Activated CD4-positive, alpha-beta T cell treated with anti-CD3 and anti-CD28 coated beads for 1 hour (primary cell): ENCODE measurements around the gene GLRA3.
"Not testable (repeated sequence)": the region's sequence is repeated elsewhere in the genome, so short reads cannot be mapped to it uniquely, and the experiment has no call there.

Experiments used
- DNase-seq: peaks from one replicate; pipeline ENCODE4 v3.0.0-alpha.2; 2020

Gene GLRA3

DNA sequence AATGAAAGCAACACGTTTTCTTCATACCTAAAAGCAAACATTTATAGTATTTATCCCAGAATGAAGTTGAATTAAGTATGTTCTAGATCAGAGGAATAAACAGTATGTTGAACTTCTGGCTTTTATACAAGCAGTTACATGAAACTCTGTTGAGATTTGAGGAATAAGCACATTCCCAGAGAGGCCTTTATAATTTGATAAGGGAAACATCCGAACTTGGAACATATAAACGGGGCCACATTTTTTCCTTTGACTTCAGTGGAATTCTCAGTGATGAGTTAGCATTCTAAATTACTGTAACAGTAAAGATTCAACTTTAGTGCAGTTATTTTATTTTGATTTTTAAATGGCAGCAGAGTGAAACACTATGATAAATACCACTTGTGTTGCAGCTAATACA is 119.5 kb downstream of the GLRA3 start:
- DNase-seq: no peak

DNA sequence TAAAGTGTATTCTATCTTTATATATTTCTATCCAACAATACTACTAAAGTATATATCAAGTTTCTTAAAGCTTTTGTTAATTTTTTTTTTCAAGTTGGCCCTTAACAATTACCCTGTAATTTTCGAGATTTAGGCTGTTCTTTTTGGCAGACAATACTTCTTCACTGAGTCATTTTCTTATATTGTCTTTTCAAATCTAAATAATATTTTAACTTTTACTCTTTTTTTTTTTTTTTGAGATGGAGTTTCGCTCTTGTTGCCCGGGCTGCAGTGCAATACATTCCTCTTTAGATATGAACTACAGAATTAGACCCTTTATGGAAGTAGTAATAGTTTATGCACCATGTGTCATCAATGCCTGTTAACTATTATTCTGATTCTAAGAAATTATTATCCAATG is 120.7 kb downstream of the GLRA3 start:
- no peak for DNase-seq

DNA sequence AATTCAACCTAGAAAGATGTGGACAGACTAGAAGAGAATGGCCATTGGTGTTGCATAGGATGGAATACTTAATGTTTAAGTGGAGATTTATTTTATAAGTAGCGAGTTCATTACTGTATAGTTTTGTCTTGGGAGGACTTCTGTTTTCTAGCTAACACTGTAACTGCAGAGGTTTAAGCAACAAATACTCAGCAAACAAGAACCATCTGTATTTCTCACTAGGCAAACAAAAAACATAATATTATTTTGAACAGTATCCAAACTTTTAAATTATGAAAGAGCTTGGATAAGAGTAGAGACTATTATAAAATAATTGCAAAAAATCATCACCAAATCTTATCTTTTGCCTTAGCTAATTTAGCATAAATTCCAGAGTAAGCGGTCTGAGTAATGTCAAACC is 121.1 kb downstream of the GLRA3 start:
- DNase-seq: no peak

DNA sequence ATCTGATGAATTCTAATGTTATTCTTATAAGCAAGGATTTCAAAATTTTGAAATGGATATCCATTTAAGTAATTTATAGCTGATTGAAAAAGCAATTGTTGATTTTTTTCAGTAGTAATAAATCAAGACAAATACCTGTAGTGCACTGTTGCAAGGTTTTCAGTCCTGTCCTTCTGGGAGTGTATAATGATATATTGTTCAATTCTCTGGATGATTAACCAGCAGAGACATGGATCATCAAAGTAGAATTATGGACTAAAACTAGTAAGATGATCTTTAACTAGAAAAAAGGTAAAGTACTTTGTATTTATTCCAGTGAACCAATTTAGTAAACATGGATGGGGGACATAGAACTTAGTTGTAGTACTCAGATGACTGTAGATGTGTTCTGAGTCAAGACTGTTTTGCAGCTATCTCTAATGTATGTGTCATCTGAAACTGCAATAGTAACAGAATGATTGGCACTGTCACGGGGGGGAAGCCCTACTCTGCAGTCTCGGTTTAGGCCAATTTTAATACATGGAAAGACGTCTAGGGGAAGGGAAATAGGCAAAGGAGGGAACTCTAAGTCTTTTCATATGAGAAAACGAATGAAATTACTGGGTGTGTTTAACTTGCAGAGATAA is 121.9 kb downstream of the GLRA3 start:
- DNase-seq: no peak

DNA sequence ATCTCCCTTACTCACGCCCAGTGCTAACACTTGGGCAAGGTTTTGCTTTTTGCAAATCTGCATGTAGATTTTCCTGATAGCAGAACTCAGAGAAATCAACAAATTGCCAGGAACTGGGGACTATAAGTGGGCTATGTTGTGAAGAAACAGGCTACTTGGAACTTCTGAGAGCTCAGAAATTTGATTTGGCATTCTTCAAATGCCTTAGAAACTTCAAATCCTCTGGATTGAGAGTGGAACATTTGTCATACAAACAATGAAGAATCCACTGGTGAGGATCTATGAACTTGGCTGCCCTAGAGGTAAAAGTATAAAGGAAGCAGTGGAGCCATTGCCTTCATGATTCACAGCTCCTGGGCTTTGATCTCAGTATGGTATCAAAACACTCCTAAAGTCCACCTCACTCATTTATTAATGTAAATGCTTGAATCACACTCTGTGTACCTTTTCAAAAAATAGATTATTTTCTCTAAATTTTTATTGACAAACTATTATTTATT is 126.0 kb downstream of the GLRA3 start:
- no peak for DNase-seq

DNA sequence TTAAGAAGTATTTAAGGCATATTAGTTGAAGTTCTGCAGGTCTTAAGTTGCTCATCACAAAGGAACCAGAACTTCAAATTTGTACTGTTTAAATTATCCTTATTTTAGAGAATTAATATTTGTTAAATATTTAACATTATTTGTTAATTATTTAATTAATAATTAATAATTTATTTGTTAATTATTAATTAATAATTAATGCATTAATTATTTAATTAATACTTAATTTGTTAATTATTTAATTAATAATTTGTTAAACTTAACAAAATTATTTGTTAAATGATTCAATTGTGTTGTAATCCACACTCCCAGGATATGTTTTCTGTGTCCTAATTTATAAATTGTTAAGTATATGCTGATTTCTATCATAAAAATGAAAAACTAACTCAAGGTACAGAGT is 129.4 kb downstream of the GLRA3 start:
- DNase-seq: no peak

DNA sequence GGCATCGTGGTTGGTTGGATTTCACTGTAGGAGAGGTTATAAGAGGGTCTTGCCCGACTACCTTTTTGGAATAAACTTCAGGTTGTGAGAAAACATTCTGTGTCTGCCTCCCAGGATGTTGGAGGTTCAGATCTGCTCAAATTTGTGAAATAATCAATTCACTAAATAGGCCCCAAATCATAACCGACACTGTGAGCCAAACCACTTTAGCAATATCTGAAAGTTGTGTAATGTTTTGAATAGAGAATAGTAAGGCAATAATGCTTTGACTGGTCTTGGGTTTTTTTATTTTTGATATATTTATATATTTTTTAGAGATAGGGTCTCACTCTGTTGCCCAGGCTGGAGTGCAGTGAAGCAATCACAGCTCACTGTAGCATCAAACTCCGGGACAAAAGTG is 131.2 kb downstream of the GLRA3 start:
- no peak for DNase-seq

DNA sequence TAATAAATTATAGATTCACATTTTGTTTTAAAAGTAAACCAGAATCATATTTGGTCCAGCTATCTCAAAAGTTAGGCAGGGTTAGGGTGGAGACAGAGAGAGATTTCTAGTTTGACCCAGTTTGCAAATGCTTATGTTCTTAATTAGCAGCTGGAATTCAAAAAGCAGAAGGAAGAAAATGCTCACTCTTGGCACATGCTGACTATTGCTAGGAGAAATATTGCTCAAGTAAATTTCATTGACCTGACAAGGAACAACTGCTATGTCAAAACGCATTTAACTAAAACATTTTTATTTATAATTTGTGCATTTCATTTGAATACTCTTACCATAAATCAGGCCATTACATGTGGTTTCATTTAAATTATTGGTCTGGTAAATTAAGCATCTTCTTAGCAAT is 131.8 kb downstream of the GLRA3 start:
- no peak for DNase-seq

DNA sequence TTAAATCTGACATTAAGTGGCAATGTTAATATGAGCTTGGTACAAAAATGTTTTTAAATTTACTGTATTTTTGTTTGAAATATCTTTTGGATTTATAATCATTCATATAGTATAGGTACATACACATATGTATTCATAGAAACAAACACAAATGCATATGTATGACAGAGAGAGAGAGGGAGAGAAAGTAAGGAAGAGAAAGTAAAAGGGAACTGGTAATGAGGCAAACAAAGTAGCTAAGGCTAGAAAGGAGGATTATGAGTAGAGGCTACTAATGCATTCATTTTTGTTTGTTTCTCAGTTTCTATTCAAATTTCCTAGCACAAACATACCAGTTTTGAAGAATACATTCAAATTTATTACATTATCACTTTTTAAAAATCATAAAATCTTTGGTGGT is 132.4 kb downstream of the GLRA3 start:
- DNase-seq: no peak

DNA sequence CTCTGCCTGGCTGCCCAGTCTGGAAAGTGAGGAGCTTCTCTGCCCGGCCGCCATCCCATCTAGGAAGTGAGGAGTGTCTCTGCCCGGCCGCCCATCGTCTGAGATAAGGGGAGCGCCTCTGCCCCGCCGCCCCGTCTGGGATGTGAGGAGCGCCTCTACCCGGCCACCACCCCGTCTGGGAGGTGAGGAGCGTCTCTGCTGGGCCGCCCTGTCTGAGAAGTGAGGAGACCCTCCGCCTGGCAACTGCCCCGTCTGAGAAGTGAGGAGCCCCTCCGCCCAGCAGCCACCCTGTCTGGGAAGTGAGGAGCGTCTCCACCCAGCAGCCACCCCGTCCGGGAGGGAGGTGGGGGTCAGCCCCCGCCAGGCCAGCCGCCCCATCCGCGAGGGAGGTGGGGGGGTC is 137.2 kb downstream of the GLRA3 start:
- DNase-seq: not testable (repeated sequence)

DNA sequence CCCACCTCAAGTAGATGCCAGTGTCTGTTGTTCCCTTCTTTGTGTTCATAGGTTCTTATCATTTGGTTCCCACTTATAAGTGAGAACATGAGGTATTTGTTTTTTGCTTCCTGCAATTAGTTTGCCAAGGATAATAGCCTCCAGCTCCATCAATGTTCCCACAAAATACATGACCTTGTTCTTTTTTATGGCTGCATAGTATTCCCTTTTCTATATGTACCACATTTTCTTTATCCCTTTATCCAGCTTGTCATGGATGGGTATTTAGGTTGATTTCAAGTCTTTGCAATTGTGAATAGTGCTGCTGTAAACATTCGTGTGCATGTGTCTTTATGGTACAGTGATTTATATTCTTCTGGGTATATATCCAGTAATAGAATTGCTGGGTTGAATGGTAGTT is 138.4 kb downstream of the GLRA3 start:
- DNase-seq: no peak

DNA sequence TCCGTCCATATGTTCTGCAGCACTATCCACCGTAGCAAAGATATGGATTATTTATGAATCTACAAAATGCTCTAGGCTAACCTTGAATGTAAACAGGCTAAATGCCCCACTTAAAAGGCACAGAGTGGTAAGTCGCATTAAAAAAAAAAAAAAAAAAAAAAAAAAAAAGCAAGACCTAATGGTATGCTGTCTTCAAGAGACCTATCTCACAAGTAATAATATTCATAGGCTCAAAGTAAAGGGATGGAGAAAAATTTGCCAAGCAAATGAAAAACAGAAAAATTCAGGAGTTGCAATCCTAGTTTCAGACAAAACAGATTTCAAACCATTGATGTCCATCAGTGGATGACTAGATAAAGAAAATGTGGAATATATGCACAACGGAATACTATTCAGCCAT is 139.4 kb downstream of the GLRA3 start:
- no peak for DNase-seq

DNA sequence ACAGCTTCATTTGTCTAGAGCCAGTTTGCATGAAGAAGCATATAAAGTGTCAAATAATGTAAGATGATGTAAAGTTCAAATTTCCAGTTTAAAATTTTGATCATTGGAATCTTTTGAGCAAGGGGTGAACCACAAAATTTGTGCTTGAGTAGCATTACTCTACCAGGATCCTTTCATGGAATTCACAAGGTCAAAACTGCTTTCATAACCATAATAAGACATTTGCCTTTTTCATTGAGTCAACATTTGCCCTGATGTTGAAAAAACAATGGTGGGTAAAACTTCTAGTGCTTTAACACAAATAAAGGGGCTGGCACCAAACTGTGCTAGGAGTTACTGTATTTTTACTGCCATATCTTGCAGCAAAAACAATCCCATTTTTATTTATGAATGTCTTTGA is 142.2 kb downstream of the GLRA3 start:
- DNase-seq: no peak

DNA sequence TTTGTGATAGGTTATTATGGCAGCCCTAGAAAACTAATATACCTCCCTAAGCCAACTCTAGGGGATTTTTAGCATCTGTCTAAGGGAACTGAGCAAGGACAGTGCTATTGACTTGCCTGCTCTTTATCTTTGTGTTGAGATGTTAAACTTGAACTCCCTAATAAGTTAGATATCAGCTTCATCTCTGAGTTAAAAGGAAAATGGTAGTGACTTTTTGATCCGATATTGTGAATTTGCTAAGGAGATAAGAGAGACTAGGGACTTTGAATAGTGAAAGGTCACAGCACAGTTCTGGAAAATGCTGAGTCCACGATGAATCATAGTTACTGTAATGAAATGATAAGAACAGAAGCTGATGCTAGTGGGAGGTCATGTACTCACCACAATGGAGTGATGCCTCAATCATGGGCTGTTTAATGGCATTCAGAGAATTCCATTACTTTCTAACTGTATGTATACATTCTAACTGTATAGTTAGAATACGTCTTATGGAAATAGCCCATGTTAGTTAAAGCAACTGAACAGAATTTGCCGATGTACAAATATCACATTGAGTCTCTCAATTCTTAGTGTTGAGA is 147.2 kb downstream of the GLRA3 start:
- DNase-seq: no peak

DNA sequence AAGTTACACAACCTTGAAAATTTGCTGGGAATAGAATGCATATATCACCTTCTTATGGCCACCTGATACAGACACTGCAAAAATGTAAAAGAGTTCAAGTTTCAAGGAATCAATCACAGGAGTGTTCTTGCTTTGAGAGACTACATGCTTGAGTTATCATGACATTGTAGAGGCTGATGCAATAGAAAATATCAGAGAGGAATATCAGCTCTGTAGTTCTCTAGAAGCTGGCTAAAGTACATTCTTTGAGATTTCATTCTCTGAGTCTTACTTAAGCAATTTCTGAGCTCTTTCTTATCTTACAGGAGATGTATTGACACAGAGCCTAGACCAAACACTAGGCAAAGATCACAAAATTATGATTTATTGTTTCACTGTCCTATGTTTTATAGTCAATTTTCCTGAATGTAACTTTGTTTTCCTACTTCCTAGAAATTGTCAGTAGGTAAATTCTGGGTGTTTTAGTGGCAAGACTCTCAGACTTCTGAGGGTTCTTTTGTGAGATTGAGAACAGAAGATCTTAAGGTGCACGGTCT is 154.7 kb downstream of the GLRA3 start:
- no peak for DNase-seq

DNA sequence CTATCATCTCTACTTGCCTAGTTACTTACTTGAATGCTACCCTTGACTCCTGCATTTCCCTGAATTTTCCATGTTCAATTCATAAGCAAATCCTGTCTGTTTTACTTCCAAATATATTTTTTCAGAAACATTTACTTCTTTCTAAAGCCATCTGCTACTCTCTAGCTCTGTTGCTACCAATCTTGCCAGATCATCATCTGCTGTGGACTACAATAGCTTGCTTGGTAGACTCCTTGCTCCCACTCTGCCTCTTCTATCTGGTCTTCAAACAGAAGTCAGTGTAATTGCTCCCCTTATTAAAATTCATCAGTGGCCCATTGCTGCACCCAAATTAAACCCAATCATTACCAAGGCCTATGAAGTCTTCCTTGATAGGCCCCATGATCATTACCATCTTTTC is 155.2 kb downstream of the GLRA3 start:
- no peak for DNase-seq

DNA sequence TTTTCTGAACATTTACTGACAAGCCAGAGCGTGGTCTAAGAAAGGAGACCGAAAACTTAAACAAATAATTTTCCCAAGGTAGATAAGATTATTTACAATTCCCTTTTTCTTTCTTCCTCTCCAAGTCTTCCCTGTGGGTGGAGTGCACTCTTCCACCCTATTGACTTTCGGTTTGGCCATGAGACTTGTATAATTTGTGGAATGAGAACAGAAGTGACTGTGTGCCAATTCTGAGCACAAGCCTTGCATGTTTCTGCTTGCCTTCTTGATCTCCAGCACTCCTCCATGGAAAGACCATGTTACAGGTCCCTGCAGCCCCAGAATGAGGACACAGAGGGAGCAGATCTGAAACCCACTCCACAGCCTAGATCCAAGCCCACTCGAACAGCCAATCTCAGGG is 156.8 kb downstream of the GLRA3 start:
- no peak for DNase-seq

DNA sequence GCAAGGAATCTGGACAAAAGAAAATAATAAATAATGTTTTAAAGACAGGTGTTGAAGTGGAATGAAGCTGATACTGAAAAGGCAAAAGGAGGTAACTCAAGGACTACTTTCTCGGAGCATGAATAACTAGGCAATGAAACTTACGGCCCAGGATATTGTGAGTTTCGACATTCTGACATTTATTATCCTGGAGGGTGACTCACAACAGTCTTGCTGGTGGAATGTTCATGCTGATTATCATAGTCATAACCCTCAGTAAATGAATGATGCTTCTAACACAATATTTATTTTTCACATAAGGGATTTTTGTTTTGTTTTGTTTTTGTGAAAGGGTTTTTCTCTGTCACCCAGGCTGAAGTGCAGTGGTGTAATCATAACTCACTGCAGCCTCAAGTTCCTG is 159.8 kb downstream of the GLRA3 start:
- DNase-seq: no peak

DNA sequence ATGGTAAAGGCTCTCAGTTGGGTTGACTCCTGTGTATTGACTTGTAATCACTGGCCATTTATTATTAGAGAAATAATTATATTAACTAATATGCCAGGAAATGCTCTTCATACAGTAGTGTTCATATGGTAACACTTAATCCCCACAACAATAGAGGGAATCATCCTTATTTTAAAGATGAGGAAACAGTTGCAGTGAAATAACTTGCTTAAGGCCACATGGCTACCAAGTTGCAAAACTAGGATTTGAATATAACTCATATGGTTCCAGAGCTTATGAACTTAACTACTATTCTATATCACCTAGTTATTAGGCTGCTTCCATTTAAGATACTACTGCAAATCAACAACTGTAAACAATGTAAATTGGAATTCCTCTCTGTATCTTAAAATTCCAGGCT is 163.2 kb downstream of the GLRA3 start:
- DNase-seq: no peak

DNA sequence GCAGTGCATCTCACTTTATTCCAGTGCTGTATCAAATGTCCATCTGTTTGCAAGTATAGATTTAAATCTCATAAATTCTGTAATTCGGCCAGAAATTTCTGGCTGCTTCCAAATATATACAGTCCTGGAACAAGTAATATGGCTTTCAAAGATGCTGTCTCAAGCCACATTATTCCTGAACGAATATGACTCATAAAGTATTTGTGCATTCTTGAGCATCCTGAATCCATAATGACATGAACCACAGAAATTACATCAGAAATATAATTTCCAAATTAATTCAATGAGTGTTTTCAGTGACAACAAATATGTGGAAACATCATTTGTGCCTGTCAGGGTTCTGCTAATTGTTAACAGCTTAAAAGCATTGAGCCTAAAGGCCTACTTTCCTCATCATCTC is 165.8 kb downstream of the GLRA3 start:
- DNase-seq: no peak

DNA sequence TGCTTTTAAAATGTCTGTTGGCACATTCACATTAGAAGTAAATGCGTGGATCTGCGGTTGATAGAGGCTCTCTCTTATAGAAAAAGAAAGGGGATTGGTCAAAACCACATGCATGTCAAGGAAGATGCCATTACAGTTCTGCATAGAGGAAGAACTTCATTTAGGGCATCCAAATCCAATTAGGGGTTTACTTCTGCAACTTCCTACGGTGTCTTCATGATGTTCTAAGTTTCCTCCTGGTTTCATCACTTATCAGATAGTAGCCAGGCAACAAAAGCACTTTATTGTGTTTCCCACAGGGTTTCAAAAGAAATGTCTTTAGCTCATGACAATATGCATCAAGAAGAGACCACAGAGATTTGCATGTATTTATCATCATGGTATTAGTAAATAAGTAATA is 170.8 kb downstream of the GLRA3 start:
- no peak for DNase-seq

DNA sequence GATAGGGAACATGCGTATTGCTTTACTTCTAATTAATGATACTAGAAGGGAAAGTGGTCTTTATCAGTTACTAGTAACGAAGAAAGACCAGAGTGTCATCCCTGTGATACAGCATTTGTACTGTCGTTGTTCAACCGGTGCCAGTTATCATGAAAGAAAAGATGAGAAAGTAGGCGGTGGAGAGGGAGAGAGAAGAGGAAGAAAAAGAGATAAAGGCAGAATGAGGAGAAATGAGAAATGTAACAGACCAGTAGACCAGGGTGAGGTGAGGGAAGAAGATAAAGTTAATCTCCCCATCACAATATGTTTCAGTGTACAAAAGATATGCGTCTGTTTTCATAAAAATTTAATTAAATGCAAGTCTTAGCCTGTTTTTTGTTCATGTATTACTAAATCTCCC is 171.6 kb downstream of the GLRA3 start:
- DNase-seq: no peak

DNA sequence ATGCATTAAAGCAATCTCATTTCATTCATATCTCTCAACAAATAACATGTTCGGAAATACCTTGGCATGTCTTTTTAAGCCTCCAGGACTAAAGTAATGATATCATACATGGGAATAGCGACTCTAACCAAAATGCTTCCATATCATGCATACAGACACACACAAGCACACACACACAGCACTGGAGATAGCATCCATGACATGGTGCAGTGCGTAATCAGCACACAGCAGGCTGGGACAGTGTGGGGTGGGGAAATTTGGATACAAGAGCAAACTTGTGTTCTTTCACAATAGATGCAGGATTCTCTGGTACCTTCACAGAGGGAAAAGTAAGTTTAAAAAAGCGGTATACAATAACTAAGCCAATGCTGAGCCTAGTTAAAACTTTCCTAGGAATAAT is 174.4 kb downstream of the GLRA3 start:
- no peak for DNase-seq

DNA sequence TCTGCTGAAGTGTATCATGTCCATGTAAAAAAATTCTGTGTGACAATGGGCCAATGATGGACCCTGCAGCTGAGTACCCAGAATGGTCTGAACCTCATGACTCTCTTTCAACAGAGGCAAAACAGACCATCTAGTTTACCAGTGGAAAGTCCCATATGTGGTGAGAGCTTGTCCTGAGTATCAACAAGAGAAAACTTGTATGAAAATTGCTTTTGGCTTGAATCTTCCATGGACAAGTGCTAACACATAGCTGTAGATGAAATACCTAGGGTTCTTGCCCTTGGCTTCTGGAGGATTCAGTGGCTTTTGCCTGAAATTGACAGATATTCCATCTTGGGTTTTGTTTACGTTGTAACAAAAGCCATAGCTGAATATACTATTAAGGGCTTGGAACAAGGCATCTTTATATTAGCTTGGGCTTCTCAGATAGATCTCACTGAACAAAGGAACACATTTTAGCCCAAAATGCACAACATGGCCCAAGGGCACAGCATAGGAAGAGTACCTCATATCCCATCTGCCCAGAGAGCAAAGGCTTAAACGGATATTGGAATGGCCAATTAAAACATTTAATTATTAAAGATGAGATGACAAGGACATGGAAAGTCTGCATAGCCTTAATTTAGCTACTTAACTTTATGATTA is 178.2 kb downstream of the GLRA3 start:
- DNase-seq: no peak

DNA sequence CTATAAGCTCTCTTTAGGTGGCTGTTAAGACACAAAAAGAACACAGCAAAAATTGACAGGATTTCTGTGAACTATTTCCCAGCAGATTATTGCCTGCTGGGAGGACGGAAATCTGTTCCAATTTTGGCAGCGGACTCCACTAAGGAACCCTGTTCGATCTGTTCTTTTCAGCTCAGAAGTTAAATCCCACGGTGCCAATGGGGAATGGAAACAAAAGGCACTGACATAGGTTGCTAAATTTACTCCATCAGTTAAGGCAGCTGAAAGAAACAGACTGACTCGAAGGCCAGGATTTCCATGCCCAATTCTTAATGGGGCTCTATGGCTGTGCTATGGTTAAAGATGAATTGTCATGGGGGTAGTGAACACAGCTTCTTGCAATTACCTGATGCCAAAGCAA is 180.2 kb downstream of the GLRA3 start:
- no peak for DNase-seq
